Mesodermal cell (in vitro differentiated cells): ENCODE results near the gene CCL5.

Source experiments
- H3K27ac ChIP-seq: 2 replicates; pipeline ENCODE4 v1.7.0; 2013; ENCODE audit warnings: mild to moderate bottlenecking, low read depth, low read length, moderate library complexity; ENCODE audit not compliant: severe bottlenecking
- H3K36me3 ChIP-seq: 2 replicates; pipeline ENCODE4 v1.7.1; 2013; ENCODE audit warnings: mild to moderate bottlenecking, low read length, moderate library complexity; ENCODE audit not compliant: control insufficient read depth, insufficient read depth
- H3K4me1 ChIP-seq: one replicate; pipeline ENCODE4 v1.7.1; 2013; ENCODE audit warnings: mild to moderate bottlenecking, low read length; ENCODE audit not compliant: insufficient read depth, control insufficient read depth, poor library complexity, severe bottlenecking
- H3K4me3 ChIP-seq: 2 replicates; pipeline ENCODE4 v1.7.0; 2013; ENCODE audit warnings: low read length, control low read depth, mild to moderate bottlenecking; ENCODE audit not compliant: insufficient read depth, poor library complexity, severe bottlenecking; ENCODE audit errors: extremely low read depth
- H3K9me3 ChIP-seq: 2 replicates; pipeline ENCODE4 v1.7.1; 2013; ENCODE audit warnings: mild to moderate bottlenecking, low read length, moderate library complexity; ENCODE audit not compliant: control insufficient read depth
- WGBS, 2 experiments: methylation state at CpG; one replicate each; pipeline ENCODE4 v1.1.5; 2013; ENCODE audit warnings: missing lambda C conversion rate in 2 of 2; ENCODE audit not compliant: insufficient coverage in 2 of 2; 5-methylcytosine and 5-hydroxymethylcytosine counted together

Gene CCL5

DNA sequence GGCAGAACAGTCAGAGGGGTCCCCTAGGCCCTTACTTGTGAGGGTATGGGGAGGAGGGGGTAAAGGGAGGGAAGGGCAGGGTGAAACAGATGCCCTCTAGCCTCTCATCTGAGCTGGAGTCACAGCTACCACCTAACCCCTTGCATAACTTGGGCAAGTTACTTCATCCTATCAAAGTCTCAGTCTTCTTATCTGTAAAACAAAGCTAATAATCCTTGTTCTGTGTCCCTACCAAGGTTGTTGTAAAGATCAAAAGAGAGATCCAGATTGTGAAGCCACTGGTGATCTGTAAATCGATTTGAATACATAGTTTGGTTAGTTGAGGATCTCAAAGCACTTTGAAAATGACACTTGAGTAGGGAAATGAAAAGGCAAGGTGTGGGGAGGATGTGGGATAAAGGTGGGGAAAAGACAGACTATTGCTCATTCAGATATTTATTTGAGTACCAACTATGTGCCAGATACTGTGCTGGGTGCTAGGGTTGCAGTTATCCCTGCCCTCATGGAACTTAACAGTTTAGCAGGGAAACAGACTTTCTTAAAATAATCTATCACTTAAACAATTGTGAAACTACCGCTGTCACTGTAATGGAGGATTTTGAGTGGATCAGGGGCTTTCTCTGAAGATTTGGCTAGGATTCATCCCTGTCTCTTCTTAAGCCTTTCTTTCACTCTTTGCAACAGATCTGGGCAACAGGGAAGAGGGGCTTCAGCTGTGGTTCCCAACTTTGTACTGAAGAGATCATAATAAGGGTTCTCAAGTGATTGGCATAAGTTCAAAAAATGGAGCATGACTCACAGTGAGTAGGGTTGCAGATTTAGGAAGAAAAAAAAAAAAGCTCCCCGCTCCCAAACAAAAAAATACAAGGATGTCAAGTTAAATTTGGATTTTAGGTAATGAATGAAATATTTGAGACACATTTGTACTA, 14.5 kb downstream of the CCL5 start:
- Histone ChIP-seq H3K27ac (no peak overlapping the region), H3K4me1 (no peaks in the 10 kb centered on the region), H3K9me3 (no peaks in the 10 kb centered on the region), H3K4me3 (no peak overlapping the region), H3K36me3 (no peaks in the 10 kb centered on the region)
- 50 to 100% methylated on average over 1 of the region's 3 CpGs for WGBS, 2 experiments

GRCh38 chr17:35864853-35865252, 15.3 kb downstream of the CCL5 start:
- no peaks in the 10 kb centered on the region for H3K36me3 ChIP-seq
- H3K27ac ChIP-seq, result no peak overlapping the region
- WGBS, 2 experiments, result 85 to 100% methylated on average over 2 to 6 of the region's 7 CpGs
- H3K9me3 ChIP-seq, result no peaks in the 10 kb centered on the region
- no peaks in the 10 kb centered on the region for H3K4me1 ChIP-seq
- no peak overlapping the region for H3K4me3 ChIP-seq

DNA sequence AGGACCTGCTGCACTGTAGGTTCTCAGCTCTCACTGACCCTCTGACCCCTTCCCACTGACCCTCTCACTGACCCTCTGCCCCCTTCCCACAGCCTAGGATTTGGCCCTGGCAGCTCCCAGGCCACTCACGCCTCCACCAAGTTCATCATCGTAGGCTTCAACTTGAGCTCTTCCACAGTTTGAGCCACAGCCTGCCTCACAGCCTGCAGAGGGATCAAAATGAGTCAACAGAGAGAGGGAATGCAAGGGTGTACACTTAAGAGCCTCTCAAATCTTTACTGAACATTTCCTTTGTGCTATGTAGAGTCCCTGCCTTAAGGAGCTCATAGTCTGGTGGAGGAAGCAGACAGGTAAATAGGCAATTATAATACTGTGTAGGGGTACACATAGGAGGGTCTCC, 23.6 kb downstream of the CCL5 start:
- H3K9me3 ChIP-seq, result no peaks in the 10 kb centered on the region
- H3K4me3 ChIP-seq, result no peak overlapping the region
- WGBS, 2 experiments, result 100% methylated on average over 1 to 2 of the region's 2 CpGs
- H3K4me1 ChIP-seq, result no peaks in the 10 kb centered on the region
- no peak overlapping the region for H3K27ac ChIP-seq
- peaks cover 33% of the 10 kb centered on the region for H3K36me3 ChIP-seq

- WGBS, 2 experiments, result 96% methylated on average over 3 of the region's 5 CpGs
- H3K36me3 ChIP-seq, result peaks cover 39% of the 10 kb centered on the region
- H3K27ac ChIP-seq, result no peak overlapping the region
- no peak overlapping the region for H3K4me3 ChIP-seq
- H3K4me1 ChIP-seq, result no peaks in the 10 kb centered on the region
- no peaks in the 10 kb centered on the region for H3K9me3 ChIP-seq
Observed at GRCh38 chr17:35855965-35856364, 24.2 kb downstream of the CCL5 start.

- H3K27ac ChIP-seq, result no peak overlapping the region
- H3K4me1 ChIP-seq, result no peaks in the 10 kb centered on the region
- H3K36me3 ChIP-seq, result peaks cover 80% of the 10 kb centered on the region
- 87 to 91% methylated on average over 3 to 4 of the region's 7 CpGs for WGBS, 2 experiments
- H3K9me3 ChIP-seq, result no peaks in the 10 kb centered on the region
- H3K4me3 ChIP-seq, result no peak overlapping the region
Observed at GRCh38 chr17:35849469-35850348, 30.5 kb downstream of the CCL5 start.

- H3K4me1 ChIP-seq, result no peaks in the 10 kb centered on the region
- H3K27ac ChIP-seq, result no peak overlapping the region
- WGBS, 2 experiments, result 95 to 98% methylated on average over 3 to 4 of the region's 4 CpGs
- no peak overlapping the region for H3K4me3 ChIP-seq
- H3K36me3 ChIP-seq, result peaks cover 89% of the 10 kb centered on the region
- H3K9me3 ChIP-seq, result no peaks in the 10 kb centered on the region
Observed at GRCh38 chr17:35847633-35848373, 32.4 kb downstream of the CCL5 start.

GRCh38 chr17:35847006-35847405, 33.2 kb downstream of the CCL5 start:
- no CpG with 5 or more reads among the region's 2 CpGs for WGBS, 2 experiments
- Histone ChIP-seq H3K9me3 (no peaks in the 10 kb centered on the region), H3K4me3 (no peak overlapping the region), H3K27ac (no peak overlapping the region), H3K4me1 (no peaks in the 10 kb centered on the region), H3K36me3 (peaks cover 89% of the 10 kb centered on the region)

GRCh38 chr17:35846055-35846809, 33.9 kb downstream of the CCL5 start:
- H3K4me3 ChIP-seq, result no peak overlapping the region
- no peaks in the 10 kb centered on the region for H3K9me3 ChIP-seq
- no peak overlapping the region for H3K27ac ChIP-seq
- H3K36me3 ChIP-seq, result peaks cover 89% of the 10 kb centered on the region
- no peaks in the 10 kb centered on the region for H3K4me1 ChIP-seq
- WGBS, 2 experiments, result no CpG with 5 or more reads among the region's 3 CpGs

DNA sequence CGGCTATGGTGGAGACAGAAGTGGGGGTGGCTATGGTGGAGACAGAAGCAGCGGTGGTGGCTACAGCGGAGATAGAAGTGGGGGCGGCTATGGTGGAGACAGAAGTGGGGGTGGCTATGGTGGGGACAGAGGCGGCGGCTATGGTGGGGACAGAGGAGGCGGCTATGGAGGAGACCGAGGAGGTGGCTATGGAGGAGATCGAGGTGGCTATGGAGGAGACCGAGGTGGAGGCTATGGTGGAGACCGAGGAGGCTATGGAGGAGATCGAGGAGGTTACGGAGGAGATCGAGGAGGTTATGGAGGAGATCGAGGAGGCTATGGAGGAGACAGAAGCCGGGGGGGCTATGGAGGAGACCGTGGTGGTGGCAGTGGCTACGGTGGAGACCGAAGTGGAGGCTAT, 35.6 kb downstream of the CCL5 start:
- Histone ChIP-seq H3K27ac (no peak overlapping the region), H3K4me1 (no peaks in the 10 kb centered on the region), H3K9me3 (no peaks in the 10 kb centered on the region), H3K4me3 (no peak overlapping the region), H3K36me3 (peaks cover 86% of the 10 kb centered on the region)
- 97% methylated on average over 15 to 19 of the region's 19 CpGs for whole genome bisulfite sequencing, 2 experiments

DNA sequence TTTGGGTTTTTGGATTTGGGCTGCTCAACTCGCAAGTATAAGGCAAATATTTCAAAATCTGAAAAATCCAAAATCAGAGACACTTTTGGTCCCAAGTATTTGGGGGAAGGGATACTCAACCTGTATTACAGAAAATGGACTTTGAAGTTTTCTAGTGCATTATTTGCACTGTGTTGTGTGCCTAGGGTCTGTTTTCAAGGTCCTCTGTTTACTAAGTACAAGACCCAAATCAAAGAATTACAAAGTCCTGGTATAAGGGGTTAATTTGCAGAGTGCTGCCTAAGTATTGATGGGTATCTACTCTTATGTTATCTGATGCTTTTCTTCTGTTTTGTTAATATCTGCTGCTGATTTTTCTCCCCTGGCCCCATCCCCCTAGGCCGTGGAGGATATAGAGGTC, 36.5 kb downstream of the CCL5 start:
- H3K9me3 ChIP-seq, result no peaks in the 10 kb centered on the region
- H3K4me1 ChIP-seq, result no peaks in the 10 kb centered on the region
- no peak overlapping the region for H3K4me3 ChIP-seq
- no peak overlapping the region for H3K27ac ChIP-seq
- WGBS, 2 experiments, result 100% methylated on average over 1 of the region's 2 CpGs; no CpG with 5 or more reads in 1 of the 2 experiments
- H3K36me3 ChIP-seq, result peaks cover 91% of the 10 kb centered on the region
